Small intestine (tissue), 7 donors: ENCODE data around the gene CCDC32. TPM values are rescaled to one million over a fixed set of nuclear protein-coding genes. Genes with fewer than 3 reads are reported as not detected.

ENCODE experiments used
- DNase-seq, 2 donors: peaks; one replicate each; pipeline versions ENCODE4 v3.0.0 to v3.0.0-alpha.2; 2013
- FAIRE-seq: peaks from 2 replicates; lab custom pipeline; 2012; peaks lifted over from hg19 to GRCh38; lab: Jason Lieb, UNC
- H3K27ac ChIP-seq, 3 donors: one replicate each; pipeline ENCODE4 v1.5.1; 2013; ENCODE audit warnings: low read length in 2 of 3, mild to moderate bottlenecking in 2 of 3, control low read depth in 1 of 3, inconsistent platforms in 1 of 3, low read depth in 1 of 3, moderate library complexity in 1 of 3
- H3K27me3 ChIP-seq, 3 donors: one replicate each; pipeline ENCODE4 v1.6.1; 2013; ENCODE audit warnings: low read length in 3 of 3, inconsistent platforms in 1 of 3; ENCODE audit not compliant: control insufficient read depth in 3 of 3, insufficient read depth in 3 of 3
- H3K36me3 ChIP-seq, 3 donors: one replicate each; pipeline ENCODE4 v1.6.1; 2013; ENCODE audit warnings: low read length in 3 of 3, inconsistent platforms in 1 of 3, low read depth in 1 of 3, mild to moderate bottlenecking in 1 of 3, moderate library complexity in 1 of 3; ENCODE audit not compliant: control insufficient read depth in 3 of 3, insufficient read depth in 2 of 3
- H3K4me1 ChIP-seq, 3 donors: one replicate each; pipeline ENCODE4 v1.6.1; 2013; ENCODE audit warnings: low read length in 2 of 3, inconsistent platforms in 1 of 3, low read depth in 1 of 3, mild to moderate bottlenecking in 1 of 3, moderate library complexity in 1 of 3; ENCODE audit not compliant: control insufficient read depth in 3 of 3, insufficient read depth in 2 of 3
- H3K4me3 ChIP-seq, 3 donors: one replicate each; pipeline ENCODE4 v1.5.1; 2013; ENCODE audit warnings: low read length in 3 of 3, control low read depth in 1 of 3, inconsistent platforms in 1 of 3, low read depth in 1 of 3, mild to moderate bottlenecking in 1 of 3, moderate library complexity in 1 of 3
- H3K9me3 ChIP-seq, 2 donors: one replicate each; pipeline ENCODE4 v1.6.1; 2013; ENCODE audit warnings: low read depth in 1 of 2, low read length in 1 of 2; ENCODE audit not compliant: control insufficient read depth in 2 of 2, insufficient read depth in 1 of 2
- WGBS, 3 donors: extraction: QIAGEN DNeasy Blood & Tissue Kit; methylation state at CpG; one replicate each; pipeline ENCODE4 v1.1.7; 2013; 5-methylcytosine and 5-hydroxymethylcytosine counted together
- polyA plus RNA-seq, 4 donors: library from polyadenylated mRNA; stranded (reverse) in 3 of 4; unstranded in 1 of 4; fragments of 200-250 nt in 3 of 4; fragments of 120-200 nt in 1 of 4; gene quantifications; one replicate each; pipeline versions ENCODE4 v1.2.1 to v1.2.3, GENCODE V29; 2013
- donor health status: healthy with polysubstance abuse.
- donor health status: control.
- donor health status: control.
- donor health status: Bipolar disorder and iron deficiency.
- donor health status: healthy.

The CCDC32 gene
- polyA plus RNA-seq, 4 donors = 22.3 to 35.5 (median 23.6) TPM

GRCh38 chr15:40528801-40529200 is 36.0 kb downstream of the CCDC32 start:
- no peak overlapping the region for H3K4me3 ChIP-seq
- no peak overlapping the region for H3K27ac ChIP-seq
- peaks cover 0 to 6% (median 0%) of the 10 kb centered on the region in 3 donors for H3K36me3 ChIP-seq
- no peaks in the 10 kb centered on the region for H3K9me3 ChIP-seq
- no peak for DNase-seq
- no peak for FAIRE-seq
- H3K4me1 ChIP-seq = no peaks in the 10 kb centered on the region
- no peaks in the 10 kb centered on the region for H3K27me3 ChIP-seq
- 91 to 100% (median 95%) methylated on average over 6 of the region's 6 CpGs for WGBS, 3 donors

DNA sequence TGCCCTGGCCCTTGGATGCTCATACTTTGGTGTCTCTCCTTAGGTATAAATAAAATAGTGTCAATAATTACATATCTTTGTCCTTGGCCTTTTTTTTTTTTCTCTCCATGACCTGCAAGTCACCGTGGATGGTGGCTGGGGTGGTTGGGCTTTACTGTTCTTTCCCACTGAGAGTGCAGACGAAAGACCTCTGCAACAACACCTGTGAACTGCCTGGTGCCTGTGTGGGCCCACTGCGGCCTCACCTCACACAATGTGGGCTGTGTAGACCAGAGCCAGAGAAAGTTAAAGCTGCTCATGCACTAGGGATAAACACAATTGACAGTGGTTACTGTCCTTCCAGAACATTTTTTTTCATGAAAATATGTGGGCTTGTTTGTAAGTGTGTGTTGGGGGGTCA is 39.0 kb downstream of the CCDC32 start:
- DNase-seq (no peak), FAIRE-seq (no peak)
- WGBS, 3 donors = 88 to 95% (median 92%) methylated on average over 3 of the region's 3 CpGs

GRCh38 chr15:40523611-40524010 is 41.2 kb downstream of the CCDC32 start:
- H3K27me3 ChIP-seq = no peaks in the 10 kb centered on the region
- H3K36me3 ChIP-seq = peaks cover 0 to 6% (median 0%) of the 10 kb centered on the region in 3 donors
- no peak overlapping the region for H3K4me3 ChIP-seq
- no peaks in the 10 kb centered on the region for H3K4me1 ChIP-seq
- DNase-seq (no peak), FAIRE-seq (no peak)
- H3K9me3 ChIP-seq = no peaks in the 10 kb centered on the region
- H3K27ac ChIP-seq = no peak overlapping the region

More for the DNA sequence above, 39.0 kb downstream of the CCDC32 start:
- Histone ChIP-seq H3K27ac (no peak overlapping the region), H3K9me3 (no peaks in the 10 kb centered on the region), H3K36me3 (peaks cover 0 to 6% (median 0%) of the 10 kb centered on the region in 3 donors), H3K4me3 (no peak overlapping the region), H3K4me1 (no peaks in the 10 kb centered on the region), H3K27me3 (no peaks in the 10 kb centered on the region)

GRCh38 chr15:40516322-40516721 is 48.5 kb downstream of the CCDC32 start:
- DNase-seq (no peak), FAIRE-seq (no peak)
- no peaks in the 10 kb centered on the region for H3K9me3 ChIP-seq
- peaks cover 0 to 4% (median 0%) of the 10 kb centered on the region in 3 donors for H3K4me1 ChIP-seq
- WGBS, 3 donors = 90 to 97% (median 90%) methylated on average over 2 of the region's 2 CpGs
- peaks cover 0 to 7% (median 0%) of the 10 kb centered on the region in 3 donors for H3K27me3 ChIP-seq
- no peak overlapping the region for H3K27ac ChIP-seq
- H3K36me3 ChIP-seq = no peaks in the 10 kb centered on the region
- no peak overlapping the region for H3K4me3 ChIP-seq

DNA sequence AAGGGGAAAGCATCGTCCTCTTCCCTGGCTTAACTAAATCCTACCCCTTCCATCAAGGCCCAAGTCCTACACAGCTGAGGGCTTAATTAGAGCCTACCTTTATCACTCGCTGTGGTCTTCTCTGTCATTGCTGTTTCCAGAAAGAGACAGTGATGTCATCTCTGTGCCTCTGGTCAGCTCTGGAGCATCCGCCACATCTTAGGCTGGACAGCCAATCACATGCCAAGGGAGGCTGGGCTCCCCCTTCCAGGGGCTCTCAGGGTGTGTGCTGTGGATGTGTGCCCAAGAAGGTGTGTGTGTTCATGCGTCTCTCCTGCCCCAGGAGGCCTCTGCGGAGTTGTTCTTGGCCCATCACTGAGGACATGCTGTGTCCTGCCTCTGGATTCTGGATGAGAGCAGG is 51.2 kb downstream of the CCDC32 start:
- no peak overlapping the region for H3K27ac ChIP-seq
- FAIRE-seq = no peak
- H3K36me3 ChIP-seq = no peaks in the 10 kb centered on the region
- H3K4me3 ChIP-seq = no peak overlapping the region
- WGBS, 3 donors = 85 to 94% (median 93%) methylated on average over 5 of the region's 5 CpGs
- peaks cover 0 to 4% (median 0%) of the 10 kb centered on the region in 3 donors for H3K4me1 ChIP-seq
- H3K9me3 ChIP-seq = no peaks in the 10 kb centered on the region
- H3K27me3 ChIP-seq = peaks cover 0 to 20% (median 4%) of the 10 kb centered on the region in 3 donors
- no peak for DNase-seq

DNA sequence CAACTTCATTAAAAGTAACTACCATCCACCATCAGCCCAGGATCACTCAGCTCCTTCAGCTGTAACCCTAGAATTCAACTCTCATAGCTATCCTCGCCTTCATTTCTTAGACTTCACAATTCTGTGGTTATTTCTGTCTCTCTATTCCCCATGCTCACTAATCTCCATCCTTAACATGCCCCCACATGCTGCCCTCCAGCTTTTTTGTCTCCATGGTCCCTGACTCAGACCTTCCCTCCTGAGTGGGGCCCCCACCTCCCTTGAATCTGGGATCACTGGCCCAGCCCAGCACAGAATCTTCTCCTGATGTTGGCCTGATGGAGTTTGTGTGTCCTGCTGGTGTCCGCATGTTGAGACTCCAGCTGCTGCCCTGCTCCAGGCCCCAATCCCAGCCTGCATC is 52.4 kb downstream of the CCDC32 start:
- WGBS, 3 donors = 88 to 98% (median 96%) methylated on average over 2 of the region's 2 CpGs
- Histone ChIP-seq H3K4me1 (peaks cover 0 to 4% (median 0%) of the 10 kb centered on the region in 3 donors), H3K4me3 (no peak overlapping the region), H3K36me3 (no peaks in the 10 kb centered on the region), H3K27me3 (peaks cover 0 to 20% (median 4%) of the 10 kb centered on the region in 3 donors), H3K27ac (no peak overlapping the region), H3K9me3 (no peaks in the 10 kb centered on the region)
- no peak for DNase-seq
- no peak for FAIRE-seq

DNA sequence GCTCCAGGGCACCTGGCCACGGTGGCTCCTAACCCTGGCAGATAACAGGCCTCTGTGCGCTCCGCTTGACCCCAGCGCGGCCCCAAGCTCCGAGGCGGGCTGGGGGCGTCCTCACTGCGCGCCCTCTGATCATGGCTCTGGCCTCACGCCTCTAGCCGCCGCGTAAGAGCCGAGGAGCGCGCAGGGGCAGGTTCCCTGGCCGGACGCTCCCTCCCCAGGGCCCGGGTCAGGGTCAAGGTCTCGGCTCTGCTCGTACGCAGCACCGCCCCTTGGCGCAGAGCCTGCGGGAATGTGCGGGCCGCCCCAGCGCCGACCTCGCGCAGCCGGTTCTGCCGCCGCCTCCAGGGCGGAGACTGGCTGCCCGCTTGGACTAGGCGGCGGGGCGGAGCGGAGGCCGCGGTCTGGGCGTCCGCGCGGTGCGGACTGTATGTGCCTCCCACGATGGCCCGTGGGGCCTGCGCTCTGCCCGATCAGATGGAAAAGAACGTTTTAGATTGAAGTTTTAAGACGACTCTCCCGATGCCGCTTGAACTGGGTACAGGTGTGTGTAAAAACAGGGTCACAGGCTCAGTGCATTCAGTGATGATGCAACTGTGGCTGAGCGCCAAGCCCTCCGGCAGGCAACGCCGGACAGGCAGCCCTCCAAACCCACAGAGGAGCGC is 53.2 kb downstream of the CCDC32 start:
- Histone ChIP-seq H3K36me3 (no peaks in the 10 kb centered on the region), H3K4me1 (peaks cover 0 to 4% (median 4%) of the 10 kb centered on the region in 3 donors), H3K27me3 (peaks cover 0 to 23% (median 4%) of the 10 kb centered on the region in 3 donors), H3K27ac (no peak overlapping the region), H3K4me3 (peak overlapping the region; percentile 40 to 51 (median 51)), H3K9me3 (no peaks in the 10 kb centered on the region)
- FAIRE-seq (no peak), DNase-seq (peak; percentile 71 to 73)
- WGBS, 3 donors = 1% methylated on average over 52 to 61 of the region's 61 CpGs

DNA sequence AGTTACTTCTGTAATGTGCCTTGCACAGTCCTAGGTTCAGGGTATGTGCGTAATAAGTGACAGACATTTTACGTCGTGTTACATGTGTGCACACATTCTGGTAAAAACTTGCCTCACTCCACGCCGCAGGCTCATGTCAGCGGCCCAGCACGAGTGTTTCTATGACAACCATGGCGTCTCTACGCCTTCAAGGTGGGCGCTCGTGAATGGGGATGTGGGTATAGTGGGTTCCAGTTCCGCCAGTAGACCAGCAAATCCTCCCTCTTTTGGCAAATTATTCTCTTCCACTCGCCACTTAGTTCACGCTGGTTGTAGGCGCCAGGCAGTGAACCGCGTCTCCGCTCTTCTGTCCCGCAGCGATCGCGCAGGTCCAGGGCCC is 53.8 kb downstream of the CCDC32 start:
- DNase-seq = peak in 1 of 2 donors; percentile 23
- H3K4me3 ChIP-seq = peak overlapping the region; percentile 40 to 51 (median 51)

More for the DNA sequence above, 53.8 kb downstream of the CCDC32 start:
- H3K9me3 ChIP-seq = no peaks in the 10 kb centered on the region
- H3K4me1 ChIP-seq = peaks cover 0 to 4% (median 4%) of the 10 kb centered on the region in 3 donors
- peaks cover 0 to 23% (median 4%) of the 10 kb centered on the region in 3 donors for H3K27me3 ChIP-seq
- no peaks in the 10 kb centered on the region for H3K36me3 ChIP-seq
- WGBS, 3 donors = 5 to 18% (median 9%) methylated on average over 22 of the region's 22 CpGs
- H3K27ac ChIP-seq = no peak overlapping the region
- no peak for FAIRE-seq
